ENCODE results near the gene PSRC1.

The PSRC1 gene

DNA sequence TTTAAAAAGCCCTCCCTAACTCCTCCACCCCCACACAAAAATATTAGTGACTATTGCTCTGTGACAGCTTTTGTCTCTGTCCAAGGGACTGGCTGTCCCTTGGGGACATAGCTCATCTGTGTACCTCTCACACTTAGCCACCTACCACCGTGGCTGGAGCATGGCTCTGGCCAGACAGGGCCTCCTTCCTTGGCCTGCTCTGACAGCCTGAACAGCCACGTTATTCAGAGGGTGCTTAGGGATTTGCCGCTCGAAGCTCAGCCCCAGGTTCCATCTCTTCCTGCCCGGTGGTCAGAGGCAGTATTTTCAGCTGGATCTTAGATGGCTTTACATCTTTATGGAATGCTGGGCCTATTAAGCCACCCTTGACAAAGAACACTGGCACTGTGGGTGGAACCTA is 39.7 kb downstream of the PSRC1 start:
- no peak for DNase-seq

DNA sequence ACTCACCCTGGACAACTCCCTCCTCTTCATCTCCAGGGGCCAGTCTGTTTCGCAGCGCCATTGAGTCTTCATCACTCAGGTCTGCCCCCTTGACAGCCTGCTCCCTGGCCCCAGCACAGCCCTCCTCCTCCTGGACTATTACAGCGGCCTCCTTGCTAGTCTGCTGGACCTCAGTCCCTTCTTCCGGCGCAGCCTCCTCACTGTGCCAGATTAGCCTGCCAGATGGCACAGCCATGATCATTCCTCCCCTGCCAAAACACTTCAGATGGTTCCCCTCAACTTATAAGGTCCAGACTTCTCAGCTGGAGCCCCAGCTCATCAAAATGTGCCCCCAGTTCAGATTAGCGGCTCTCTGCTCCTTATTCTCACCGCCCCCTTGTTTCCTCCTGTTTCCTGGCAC is 40.6 kb downstream of the PSRC1 start:
- no peak for DNase-seq

DNA sequence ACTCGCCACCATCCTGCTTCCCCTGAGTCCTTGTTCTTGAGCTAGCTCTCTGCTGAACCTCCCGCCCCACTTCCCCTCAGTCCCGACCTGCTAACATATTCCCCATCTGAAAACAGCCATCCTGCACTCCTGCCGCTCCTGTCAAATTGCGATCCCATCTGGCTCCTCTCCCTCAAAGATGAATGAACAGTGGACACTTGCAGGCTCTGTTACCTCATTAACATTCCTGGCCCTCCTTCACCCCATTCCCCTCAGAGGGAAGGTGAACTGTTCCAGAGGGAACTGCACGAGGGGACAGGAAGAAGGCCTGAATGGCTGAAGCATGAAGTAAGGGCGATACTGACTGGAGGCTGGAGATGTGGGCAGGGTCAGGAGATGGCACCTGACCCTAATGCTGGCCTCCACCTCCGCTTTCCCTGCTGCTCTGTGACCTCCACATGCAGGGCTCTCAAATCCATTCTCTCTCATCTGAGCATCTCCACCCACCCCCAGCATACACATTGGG is 41.1 kb downstream of the PSRC1 start:
- DNase-seq, result no peak

DNA sequence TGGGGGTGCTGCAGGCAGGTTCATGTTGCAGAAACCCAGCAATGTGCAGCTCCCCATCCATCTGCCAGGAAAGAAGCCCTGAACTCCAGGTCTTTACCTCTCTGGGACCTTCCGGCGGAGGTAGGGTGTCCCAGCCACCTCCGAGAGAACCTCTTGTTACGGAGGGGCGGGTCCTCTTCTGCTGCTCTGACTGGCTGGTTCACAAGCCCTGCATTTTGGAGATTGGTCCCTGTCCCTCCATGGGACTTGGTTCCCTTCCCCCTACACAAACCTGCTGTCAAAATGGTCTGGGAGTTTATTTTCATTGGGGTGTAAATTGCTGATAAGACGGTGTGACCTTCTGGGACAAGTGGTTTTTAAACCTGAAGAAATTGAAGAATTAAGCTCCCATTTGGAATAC is 41.6 kb downstream of the PSRC1 start:
- no peak for DNase-seq

DNA sequence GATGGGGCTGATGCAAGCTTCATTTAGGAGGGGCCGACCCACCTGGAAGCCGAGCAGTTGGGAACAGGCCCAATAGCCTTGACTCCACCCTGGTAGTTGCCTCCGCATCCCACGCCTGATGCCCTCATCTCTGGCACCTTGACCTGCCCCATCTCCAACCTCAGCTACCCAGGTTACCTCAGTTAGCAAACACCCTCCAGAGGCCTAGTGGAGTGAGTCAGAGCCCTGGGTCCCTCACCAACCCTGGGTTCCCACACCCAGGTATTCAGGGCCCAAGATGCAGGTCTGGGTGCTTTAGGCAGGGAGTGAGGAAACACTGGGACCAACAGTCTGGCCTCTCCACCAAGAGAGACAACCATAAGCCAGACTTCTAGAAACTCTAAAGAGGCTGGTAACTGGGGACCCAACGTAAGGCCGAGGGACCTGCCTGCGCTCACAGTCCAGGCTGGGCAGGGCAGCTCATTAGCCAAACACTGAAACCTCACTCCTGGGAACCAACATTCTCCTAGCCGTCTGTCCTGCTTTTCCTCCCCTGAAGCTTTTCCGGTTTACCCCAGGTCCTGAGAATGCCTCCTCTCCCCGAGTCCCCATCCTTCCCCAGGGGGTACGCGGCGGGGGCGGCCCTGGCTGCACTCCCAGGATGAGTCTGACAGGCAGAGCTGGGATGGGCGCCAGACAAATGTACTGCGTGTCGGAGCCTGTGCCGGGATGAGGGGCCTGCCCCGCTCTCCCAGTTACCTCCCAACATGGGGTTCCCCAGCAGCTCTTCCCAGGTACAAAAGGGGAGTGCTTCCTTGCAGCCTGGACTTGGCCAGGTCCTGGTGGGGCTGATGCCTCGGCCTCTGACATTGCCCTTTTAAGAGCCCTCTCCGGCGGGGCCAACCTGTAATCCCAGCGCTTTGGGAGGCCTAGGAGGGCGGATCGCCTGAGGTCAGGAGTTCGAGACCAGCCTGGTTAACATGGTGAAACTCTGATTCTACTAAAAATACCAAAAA is 42.5 kb downstream of the PSRC1 start:
- DNase-seq, result no peak

DNA sequence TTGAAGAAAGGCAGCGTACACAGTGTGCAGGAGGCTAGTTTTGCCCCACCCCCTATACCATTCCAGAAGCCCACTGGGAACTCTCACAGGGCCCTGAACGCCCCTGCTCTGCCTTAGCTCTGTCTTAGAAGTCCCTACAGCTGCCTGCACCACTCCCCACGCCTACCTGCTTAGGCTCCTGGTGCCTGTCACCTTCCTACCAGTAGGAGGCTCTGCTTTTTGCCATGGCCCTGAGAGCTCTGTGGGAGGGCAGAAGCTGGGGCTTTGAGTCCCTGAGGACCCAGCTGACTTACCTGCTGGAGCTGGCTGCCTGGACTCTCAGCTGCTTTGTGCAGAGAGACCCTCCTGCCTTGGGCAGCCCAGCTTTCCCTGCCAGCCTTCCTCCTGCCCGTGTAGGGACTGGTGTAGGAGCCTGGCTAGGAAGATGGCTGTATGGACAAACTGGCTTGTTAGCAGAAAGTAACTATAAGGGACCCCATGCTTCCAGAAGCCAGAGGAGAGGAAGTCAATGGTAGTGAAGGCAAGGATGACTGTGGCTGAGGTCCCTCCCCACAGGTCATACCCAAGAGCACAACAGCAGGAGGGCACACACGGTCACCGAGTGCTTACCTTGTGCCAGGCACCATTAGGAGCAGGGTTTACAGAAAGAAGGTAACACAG is 43.4 kb downstream of the PSRC1 start:
- no peak for DNase-seq

DNA sequence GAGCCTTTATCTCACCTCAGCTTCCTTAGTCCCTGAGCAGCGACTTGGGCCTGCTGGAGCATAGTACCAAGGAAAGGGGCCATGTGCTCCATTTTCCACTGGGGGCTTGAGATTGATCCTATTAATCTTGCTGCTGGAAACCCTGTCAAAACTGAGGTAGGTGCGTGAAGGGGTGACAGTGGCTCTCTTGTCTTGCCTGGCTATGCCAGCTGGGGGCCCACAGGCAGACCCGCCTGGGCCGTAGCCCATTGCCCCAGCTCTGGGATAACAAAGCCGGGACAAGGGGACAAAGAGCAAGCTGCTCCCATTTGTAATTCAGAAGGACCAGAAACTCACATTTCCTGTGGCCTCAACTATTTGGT is 43.9 kb downstream of the PSRC1 start:
- DNase-seq, result no peak

DNA sequence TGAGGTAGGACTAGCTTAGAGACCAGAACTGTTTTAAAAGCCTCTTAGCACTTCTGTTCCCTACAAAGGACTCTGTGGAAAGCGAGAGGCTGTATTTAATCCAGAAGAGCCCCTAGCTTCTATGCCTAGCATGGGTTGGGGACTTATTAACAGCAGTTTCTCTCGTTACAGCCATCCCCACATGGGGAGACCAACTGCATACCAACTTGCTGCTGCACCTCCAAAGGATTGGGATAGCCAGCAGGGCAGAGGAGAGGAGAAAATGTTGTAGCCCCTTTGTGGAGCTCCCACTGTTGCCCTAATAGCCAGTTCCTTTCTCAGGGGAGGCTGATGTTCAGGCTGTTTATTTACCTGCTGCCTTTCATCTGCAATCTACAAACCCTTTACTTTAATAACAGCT is 44.6 kb downstream of the PSRC1 start:
- DNase-seq, result no peak

DNA sequence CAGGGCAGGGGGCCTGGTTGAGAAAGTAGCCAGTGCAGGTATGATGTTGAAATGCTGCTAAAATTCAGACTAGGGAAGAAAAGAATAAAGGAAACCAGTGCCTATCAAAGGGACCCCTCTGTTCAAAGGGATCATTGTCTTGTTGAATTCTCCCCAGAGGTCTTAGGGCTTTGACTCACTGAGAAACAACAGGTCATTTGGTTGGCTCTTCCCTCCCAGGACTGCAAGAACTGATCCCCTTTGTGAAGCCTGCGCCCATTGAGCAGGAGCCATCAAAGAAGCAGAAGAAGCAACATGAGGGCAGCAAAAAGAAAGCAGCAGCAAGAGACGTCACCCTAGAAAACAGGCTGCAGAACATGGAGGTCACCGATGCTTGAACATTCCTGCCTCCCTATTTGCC is 45.4 kb downstream of the PSRC1 start:
- DNase-seq, result no peak

DNA sequence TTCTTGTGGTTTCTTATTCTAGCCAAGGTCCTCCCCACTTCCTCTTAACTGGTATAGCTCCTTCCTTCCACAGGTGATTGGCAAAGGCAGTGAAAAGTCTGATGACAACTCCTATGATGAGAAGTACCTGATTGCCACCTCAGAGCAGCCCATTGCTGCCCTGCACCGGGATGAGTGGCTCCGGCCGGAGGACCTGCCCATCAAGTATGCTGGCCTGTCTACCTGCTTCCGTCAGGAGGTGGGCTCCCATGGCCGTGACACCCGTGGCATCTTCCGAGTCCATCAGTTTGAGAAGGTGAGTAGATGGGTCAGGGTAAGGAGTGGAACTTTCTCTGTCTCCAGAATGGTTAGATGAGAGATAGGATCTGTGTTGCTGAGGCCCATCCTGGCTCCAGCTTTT is 47.8 kb downstream of the PSRC1 start:
- DNase-seq, result no peak

DNA sequence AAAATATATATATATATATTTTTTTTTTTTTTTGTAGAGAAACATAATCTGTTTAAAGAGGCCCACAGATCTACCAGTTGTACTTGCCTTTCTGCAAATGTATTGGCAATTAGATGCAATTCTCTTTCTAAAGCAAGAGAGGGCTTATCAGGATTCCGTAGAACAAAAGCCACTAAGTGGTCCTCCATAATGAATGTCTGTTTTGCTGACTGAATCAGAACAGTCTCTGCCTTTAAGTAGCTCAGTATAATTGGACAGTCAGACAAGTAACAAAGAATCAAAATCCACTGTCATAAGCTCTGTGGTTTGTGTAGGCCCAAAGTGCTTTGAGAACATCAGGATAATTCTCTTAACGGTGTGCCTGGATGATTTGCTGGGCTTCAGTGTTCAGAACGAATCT is 51.9 kb downstream of the PSRC1 start:
- DNase-seq, result no peak

Data from suppressor macrophage treated with lipopolysaccharide for 4 hours (primary cell).